Peyer's patch (tissue), 4 donors: ENCODE data around the gene SRPK2.

Experiments used
- POLR2A ChIP-seq, 2 donors: fragments of 450-650 bp; IDR thresholded peaks; one replicate each; pipeline ENCODE4 v1.5.1; 2017; ENCODE audit warnings: antibody characterized with exemption in 2 of 2, mild to moderate bottlenecking in 2 of 2, moderate library complexity in 2 of 2
- TF ChIP-seq, protein P1 (sequence below), 6 experiments: fragments of 450-650 bp in 4 of 6; fragments of 200-600 bp in 2 of 6; sonication (generic) in 1 of 6; IDR thresholded peaks; one replicate each; pipeline ENCODE4 v1.5.1; 2017 to 2019; ENCODE audit warnings: antibody characterized with exemption in 6 of 6, mild to moderate bottlenecking in 3 of 6, moderate library complexity in 1 of 6

DNA sequence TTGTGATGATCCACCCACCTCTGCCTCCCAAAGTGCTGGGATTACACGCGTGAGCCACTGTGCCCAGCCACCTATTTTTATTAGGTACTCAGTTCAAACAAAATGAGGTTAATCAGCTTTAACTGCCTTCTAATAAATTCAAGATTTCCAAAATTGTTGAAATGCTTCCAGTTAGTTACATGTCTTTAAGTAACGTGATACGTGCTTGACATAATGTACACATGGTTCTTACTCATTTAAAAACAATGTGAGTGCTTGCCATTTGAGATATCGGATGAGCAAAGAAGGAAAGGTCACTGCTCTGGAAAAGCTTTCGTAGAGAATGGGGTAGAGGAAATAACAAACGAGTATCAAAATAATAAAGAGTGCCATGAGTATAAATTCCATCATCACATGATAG lies 291.1 kb downstream of the SRPK2 start:
- TF ChIP-seq POLR2A (IDR thresholded peaks at IDR 0.05), result no peak
- TF ChIP-seq, protein P1, sequence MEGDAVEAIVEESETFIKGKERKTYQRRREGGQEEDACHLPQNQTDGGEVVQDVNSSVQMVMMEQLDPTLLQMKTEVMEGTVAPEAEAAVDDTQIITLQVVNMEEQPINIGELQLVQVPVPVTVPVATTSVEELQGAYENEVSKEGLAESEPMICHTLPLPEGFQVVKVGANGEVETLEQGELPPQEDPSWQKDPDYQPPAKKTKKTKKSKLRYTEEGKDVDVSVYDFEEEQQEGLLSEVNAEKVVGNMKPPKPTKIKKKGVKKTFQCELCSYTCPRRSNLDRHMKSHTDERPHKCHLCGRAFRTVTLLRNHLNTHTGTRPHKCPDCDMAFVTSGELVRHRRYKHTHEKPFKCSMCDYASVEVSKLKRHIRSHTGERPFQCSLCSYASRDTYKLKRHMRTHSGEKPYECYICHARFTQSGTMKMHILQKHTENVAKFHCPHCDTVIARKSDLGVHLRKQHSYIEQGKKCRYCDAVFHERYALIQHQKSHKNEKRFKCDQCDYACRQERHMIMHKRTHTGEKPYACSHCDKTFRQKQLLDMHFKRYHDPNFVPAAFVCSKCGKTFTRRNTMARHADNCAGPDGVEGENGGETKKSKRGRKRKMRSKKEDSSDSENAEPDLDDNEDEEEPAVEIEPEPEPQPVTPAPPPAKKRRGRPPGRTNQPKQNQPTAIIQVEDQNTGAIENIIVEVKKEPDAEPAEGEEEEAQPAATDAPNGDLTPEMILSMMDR (IDR thresholded peaks at IDR 0.05), result no peak
